Retinal pigment epithelial cell (primary cell): ENCODE measurements around the gene PIEZO2.

Experiments used
- DNase-seq: peaks from one replicate; pipeline ENCODE4 v3.0.0-alpha.2; 2010; ENCODE audit warnings: low read depth
- H3K4me3 ChIP-seq: 2 replicates; pipeline ENCODE4 v1.5.1; 2011; ENCODE audit warnings: mild to moderate bottlenecking, low read length, control low read depth, moderate library complexity
- CTCF ChIP-seq: conservative IDR thresholded peaks from 2 replicates; pipeline ENCODE4 v1.5.1; 2011; ENCODE audit warnings: low read depth, low read length, control low read depth, inconsistent platforms

Gene PIEZO2

GRCh38 chr18:11150271-11150615, 874 bp upstream of the PIEZO2 start:
- TF ChIP-seq CTCF, result no peak
- no peak for DNase-seq
- no peak overlapping the region for H3K4me3 ChIP-seq

DNA sequence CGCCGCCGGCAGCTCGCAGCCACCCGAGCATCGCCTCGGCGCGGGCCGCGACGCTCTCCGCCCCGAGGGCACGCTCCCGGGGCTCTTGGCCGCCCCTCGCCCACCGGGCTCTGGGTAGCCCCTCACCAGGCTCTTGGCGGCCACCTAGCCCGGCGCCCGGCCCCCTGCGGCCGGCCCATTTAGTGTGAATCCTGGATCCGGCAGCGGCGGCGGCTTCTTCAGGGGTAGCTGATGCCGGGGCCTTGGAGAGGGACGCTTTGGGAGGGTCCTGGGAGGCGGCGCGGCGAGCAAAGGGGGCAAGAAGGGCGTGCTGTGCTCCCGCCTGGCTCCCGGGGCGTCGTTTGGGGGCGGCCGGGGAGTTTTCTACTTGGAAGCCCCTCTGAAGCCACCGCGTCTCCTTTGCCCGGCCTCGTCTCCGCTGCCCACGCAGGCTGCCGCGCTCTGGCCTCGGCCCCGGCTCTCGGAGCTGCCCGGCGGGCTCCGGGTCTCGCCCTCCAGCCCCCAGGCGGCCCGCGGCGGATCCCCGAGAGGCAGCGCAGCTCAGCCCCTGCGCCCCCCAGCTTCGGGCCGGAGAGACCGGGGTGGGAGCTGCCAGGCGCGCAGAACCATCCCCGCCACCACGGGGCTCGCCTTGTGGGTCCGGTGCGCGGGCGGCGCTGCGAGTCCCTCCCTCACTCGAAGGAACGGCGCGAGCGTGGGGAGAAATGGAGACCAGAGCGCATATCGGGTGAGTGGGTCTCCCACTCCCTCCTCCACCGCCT, 509 bp downstream of the PIEZO2 start:
- H3K4me3 ChIP-seq, result peak overlapping the region; percentile 38
- DNase-seq, result no peak
- no peak for TF ChIP-seq CTCF

DNA sequence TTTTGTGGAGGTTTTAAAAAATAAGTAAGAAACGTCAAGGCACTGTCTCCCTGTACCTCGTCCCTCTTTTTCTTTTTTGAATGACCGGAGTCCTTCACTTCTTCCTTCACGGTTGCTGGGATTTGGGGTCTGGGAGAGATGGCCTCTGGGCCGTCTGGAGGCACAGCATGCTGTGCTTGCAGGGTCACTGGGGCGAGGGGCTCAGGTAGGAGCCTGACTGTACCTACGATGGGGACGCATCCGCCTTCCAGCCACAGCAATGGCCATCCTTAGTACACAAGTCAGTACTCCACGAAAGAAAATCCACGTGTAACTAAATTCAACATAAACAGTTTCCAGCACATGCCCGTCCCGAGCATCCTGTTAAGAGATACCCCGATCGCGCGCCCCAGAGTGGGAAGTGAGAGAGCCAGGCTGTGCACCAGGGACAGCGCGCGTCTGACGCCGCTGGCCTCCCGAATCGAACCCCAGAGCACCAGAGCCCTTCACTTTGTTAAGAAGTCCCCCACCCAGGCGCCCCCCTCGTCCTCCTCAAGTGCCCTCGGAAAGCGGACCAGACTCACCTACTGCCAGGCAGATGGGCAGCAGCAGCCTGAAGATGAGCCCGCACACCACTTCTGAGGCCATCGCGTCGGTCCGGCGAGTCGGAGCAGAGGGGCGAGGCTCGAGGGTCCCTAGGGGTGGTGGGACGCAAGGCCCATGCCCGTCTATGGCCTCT, 1.2 kb downstream of the PIEZO2 start:
- DNase-seq, result no peak
- H3K4me3 ChIP-seq, result no peak overlapping the region
- no peak for TF ChIP-seq CTCF

GRCh38 chr18:11147371-11147951, 1.9 kb downstream of the PIEZO2 start:
- TF ChIP-seq CTCF, result no peak
- DNase-seq, result no peak
- H3K4me3 ChIP-seq, result no peak overlapping the region

DNA sequence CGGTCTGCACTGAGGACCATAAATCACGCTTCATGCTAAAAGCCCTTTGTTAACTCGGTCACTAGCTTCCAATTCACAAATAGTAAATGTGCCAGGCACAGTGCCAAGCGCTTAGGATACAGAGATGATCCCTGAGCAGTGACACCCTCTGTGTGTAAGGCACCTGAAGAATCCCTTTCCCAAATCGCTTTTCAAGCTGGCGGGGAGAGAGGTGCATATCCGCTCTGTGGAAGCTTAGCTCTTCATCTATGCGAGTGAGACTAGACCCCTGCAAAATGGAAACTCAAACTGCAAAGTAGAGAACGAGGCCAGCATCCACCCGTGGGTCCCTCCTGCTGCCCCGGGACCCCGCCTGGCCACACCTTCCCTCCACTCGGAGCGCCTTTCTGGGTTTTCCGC, 2.4 kb downstream of the PIEZO2 start:
- DNase-seq, result no peak
- no peak overlapping the region for H3K4me3 ChIP-seq
- TF ChIP-seq CTCF, result no peak

- no peak overlapping the region for H3K4me3 ChIP-seq
Observed at GRCh38 chr18:11146238-11146946, 3.0 kb downstream of the PIEZO2 start.

More at GRCh38 chr18:11146238-11146946, 3.0 kb downstream of the PIEZO2 start:
- TF ChIP-seq CTCF, result no peak
- DNase-seq, result no peak
